Endometrial microvascular endothelial cells (primary cell): Measurements from ENCODE around the gene HSPA1A. TPM values are rescaled to one million over a fixed set of nuclear protein-coding genes. Genes with fewer than 3 reads are reported as not detected.
"Not testable (repeated sequence)": the region's sequence is repeated elsewhere in the genome, so short reads cannot be mapped to it uniquely, and the experiment has no call there.

Experiments used
- in situ Hi-C: cut with HindIII; loops from 2 replicates; pipeline ENCODE4 v1.10.0; 2017; ENCODE audit warnings: low sequenced_read_pairs, low pct_unique_long_range_greater_than_20kb; ENCODE audit errors: inconsistent ontology term
- total RNA-seq: library from RNA; depleted of rRNA; stranded (reverse); fragments of >200 nt; gene quantifications from one replicate; pipeline ENCODE4 v1.2.3, GENCODE V29; 2015; ENCODE audit errors: inconsistent ontology term

Gene HSPA1A
- total RNA-seq, 1 donor from 2014 or later: 171 TPM

- in situ Hi-C loops: not testable (repeated sequence)
These were observed 42.4 kb downstream of the HSPA1A start for GRCh38 chr6:31857774-31858173.

- in situ Hi-C loops: no loop called here
These were observed 43.4 kb downstream of the HSPA1A start for GRCh38 chr6:31858707-31859106.

- in situ Hi-C loops: no loop called here
These were observed 44.6 kb downstream of the HSPA1A start for GRCh38 chr6:31859923-31860322.

- in situ Hi-C loops: no loop called here
These were observed 45.0 kb downstream of the HSPA1A start for GRCh38 chr6:31860349-31860748.

GRCh38 chr6:31861150-31861549 is 45.8 kb downstream of the HSPA1A start:
- in situ Hi-C loops: no loop called here

- in situ Hi-C loops: no loop called here
These were observed 46.6 kb downstream of the HSPA1A start for GRCh38 chr6:31861919-31862343.

- in situ Hi-C loops: no loop called here
These were observed 47.2 kb downstream of the HSPA1A start, which contains the start of gene NEU1 for GRCh38 chr6:31862344-31863235. Gene NEU1 (minus strand): TSS chr6:31862821. CDS start chr6:31862776, 45 bp downstream.

- in situ Hi-C loops: not testable (repeated sequence)
These were observed 48.8 kb downstream of the HSPA1A start for GRCh38 chr6:31864123-31864562.

GRCh38 chr6:31864818-31865204 is 49.5 kb downstream of the HSPA1A start:
- in situ Hi-C loops: no loop called here

GRCh38 chr6:31865205-31866118 is 50.1 kb downstream of the HSPA1A start:
- in situ Hi-C loops: no loop called here

Other genes with a start within 250 kb of the HSPA1A start
- gene LTA, start 243.3 kb upstream of the HSPA1A start, total RNA-seq: not detected
- not detected for gene TNF, start 240.0 kb upstream of the HSPA1A start, total RNA-seq
- gene LTB, start 233.1 kb upstream of the HSPA1A start, total RNA-seq: not detected
- not detected for gene LST1, start 229.3 kb upstream of the HSPA1A start, total RNA-seq
- not detected for gene NCR3, start 222.5 kb upstream of the HSPA1A start, total RNA-seq
- gene AIF1, start 200.3 kb upstream of the HSPA1A start, total RNA-seq: not detected
- 79.4 TPM for gene PRRC2A, start 194.8 kb upstream of the HSPA1A start, total RNA-seq
- 262 TPM for gene BAG6, start 162.9 kb upstream of the HSPA1A start, total RNA-seq
- gene APOM, start 159.6 kb upstream of the HSPA1A start, total RNA-seq: 1.9 TPM
- gene C6orf47, start 154.8 kb upstream of the HSPA1A start, total RNA-seq: 17.2 TPM
- 15.2 TPM for gene GPANK1, start 150.5 kb upstream of the HSPA1A start, total RNA-seq
- gene CSNK2B, start 149.5 kb upstream of the HSPA1A start, total RNA-seq: 271 TPM
- gene LY6G5B, start 145.6 kb upstream of the HSPA1A start, total RNA-seq: 1.1 TPM
- 0.93 TPM for gene LY6G5C, start 134.5 kb upstream of the HSPA1A start, total RNA-seq
- gene ABHD16A, start 112.2 kb upstream of the HSPA1A start, total RNA-seq: 44.8 TPM
- gene LY6G6F, start 108.7 kb upstream of the HSPA1A start, total RNA-seq: not detected
- not detected for gene LY6G6D, start 100.2 kb upstream of the HSPA1A start, total RNA-seq
- gene LY6G6C, start 93.8 kb upstream of the HSPA1A start, total RNA-seq: not detected
- not detected for gene MPIG6B, start 92.2 kb upstream of the HSPA1A start, total RNA-seq
- gene DDAH2, start 86.2 kb upstream of the HSPA1A start, total RNA-seq: 64.2 TPM
- gene CLIC1, start 79.0 kb upstream of the HSPA1A start, total RNA-seq: 1,067 TPM
- gene MSH5, start 75.5 kb upstream of the HSPA1A start, total RNA-seq: 7.8 TPM
- not detected for gene SAPCD1, start 52.9 kb upstream of the HSPA1A start, total RNA-seq
- gene VWA7, start 38.2 kb upstream of the HSPA1A start, total RNA-seq: not detected
- 101 TPM for gene VARS1, start 19.8 kb upstream of the HSPA1A start, total RNA-seq
- gene LSM2, start 8.6 kb upstream of the HSPA1A start, total RNA-seq: 172 TPM
- gene HSPA1L, start 260 bp upstream of the HSPA1A start, total RNA-seq: 0.65 TPM
- gene HSPA1B, start 12.2 kb downstream of the HSPA1A start, total RNA-seq: 120 TPM
- gene NEU1, start 47.3 kb downstream of the HSPA1A start, total RNA-seq: 94.3 TPM
- gene SLC44A4, start 63.5 kb downstream of the HSPA1A start, total RNA-seq: 2.6 TPM
- 41.2 TPM for gene EHMT2, start 82.2 kb downstream of the HSPA1A start, total RNA-seq
- gene ZBTB12, start 86.5 kb downstream of the HSPA1A start, total RNA-seq: not detected
- not detected for gene C2, start 112.2 kb downstream of the HSPA1A start, total RNA-seq
- 1.6 TPM for gene CFB, start 130.6 kb downstream of the HSPA1A start, total RNA-seq
- gene NELFE, start 143.4 kb downstream of the HSPA1A start, total RNA-seq: 141 TPM
- gene SKIC2, start 143.6 kb downstream of the HSPA1A start, total RNA-seq: 78.6 TPM
- 13.8 TPM for gene DXO, start 156.6 kb downstream of the HSPA1A start, total RNA-seq
- gene C4A, start 166.5 kb downstream of the HSPA1A start, total RNA-seq: 1.0 TPM
- gene C4B, start 199.3 kb downstream of the HSPA1A start, total RNA-seq: 1.1 TPM
- gene CYP21A2, start 222.9 kb downstream of the HSPA1A start, total RNA-seq: not detected